Raji (cell line): Measurements from ENCODE around the gene ZDHHC20.

ENCODE experiments used
- POLR2A ChIP-seq: IDR thresholded peaks from 2 replicates; pipeline ENCODE4 v1.6.1; 2011; ENCODE audit warnings: low read depth, low read length, control low read depth; ENCODE audit not compliant: insufficient read depth

The ZDHHC20 gene

DNA sequence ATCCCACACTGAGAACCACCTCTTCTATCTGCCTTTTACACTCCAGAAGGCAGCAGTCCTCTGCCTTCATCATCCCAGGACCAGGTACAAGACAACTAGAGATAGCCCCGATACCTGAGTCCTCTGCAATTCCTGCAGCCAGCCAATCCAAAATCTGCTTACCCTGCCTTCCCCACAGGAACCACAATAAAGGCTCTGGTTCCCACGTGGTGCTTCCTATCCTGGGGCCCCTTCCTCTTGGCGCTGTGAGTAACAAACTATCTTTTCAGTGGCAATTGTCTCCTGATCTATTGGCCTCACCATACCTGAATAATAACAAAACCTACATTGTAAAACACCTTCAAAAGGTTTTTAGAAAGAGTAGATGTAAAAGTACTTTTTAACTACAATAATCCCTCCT, 63.1 kb downstream of the ZDHHC20 start:
- no peak for TF ChIP-seq POLR2A

DNA sequence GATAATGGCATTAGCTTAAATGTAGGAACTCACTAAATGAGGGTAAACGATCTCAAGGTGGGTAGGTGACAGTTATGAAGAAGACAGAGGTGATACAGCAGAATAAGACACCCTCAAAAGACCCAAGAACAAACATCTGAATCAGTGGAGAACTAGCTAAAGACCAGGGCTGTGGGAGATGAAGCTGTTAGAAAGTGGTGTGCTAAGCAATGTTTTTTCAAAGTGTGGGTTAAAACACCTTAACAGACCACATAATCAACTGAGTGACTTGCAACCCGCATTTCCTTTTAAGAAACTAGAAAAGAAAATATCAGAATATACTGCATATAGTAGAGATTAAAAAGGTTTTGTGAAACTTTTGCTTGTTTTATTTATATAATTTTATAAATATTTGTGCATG, 70.0 kb downstream of the ZDHHC20 start:
- no peak for TF ChIP-seq POLR2A

DNA sequence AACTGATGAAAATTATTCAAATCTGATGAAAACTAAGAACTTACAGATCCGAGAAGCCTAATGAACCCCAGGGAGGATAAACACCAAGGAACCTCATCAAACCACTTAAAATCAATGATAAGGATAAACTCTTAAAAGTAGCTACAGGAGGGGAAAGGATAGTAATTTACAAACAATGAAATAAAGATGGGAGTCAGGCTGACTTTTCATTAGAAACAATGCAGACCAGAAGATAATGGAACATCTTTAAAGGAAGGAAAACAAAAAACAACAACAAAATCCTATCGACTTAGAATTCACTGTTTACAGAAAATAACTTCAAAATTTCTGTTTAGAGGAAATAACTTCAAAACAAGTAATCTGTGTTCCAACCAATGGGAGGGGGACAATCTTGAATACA, 73.4 kb downstream of the ZDHHC20 start:
- no peak for TF ChIP-seq POLR2A

DNA sequence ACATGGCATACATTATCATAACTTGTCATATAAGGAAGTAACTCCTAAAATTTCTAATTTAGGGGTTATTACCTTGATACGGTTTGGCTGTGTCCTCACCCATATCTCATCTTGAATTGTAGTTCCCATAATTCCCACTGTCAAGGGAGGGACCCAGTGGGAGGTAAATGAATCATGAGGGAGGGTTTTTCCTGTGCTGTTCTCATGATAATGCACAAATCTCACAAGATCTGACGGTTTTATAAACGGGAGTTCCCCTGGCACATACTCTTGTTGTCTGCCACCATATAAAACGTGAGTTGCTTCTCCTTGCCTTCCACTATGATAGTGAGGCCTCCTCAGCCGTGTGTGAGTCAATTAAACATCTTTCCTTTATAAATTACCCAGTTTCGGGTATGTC, 76.0 kb downstream of the ZDHHC20 start:
- TF ChIP-seq POLR2A: no peak

DNA sequence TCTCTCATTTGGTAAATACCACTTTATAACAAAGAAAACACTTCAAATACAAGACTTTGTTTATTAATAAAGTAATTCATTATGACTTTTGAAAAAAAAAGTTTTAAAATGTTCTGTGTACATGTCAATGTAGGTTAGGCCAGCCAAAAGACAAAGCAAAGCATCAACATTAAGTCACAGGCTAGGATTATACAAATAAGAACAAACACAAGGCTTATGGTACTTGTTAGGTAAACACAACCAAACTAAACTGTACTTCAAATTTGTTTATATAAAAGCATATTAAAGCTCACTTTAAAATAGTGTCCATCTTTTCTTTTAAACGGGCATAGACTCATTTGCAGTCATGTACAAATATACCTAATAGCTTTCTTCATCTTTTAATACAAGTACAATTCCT, 86.6 kb downstream of the ZDHHC20 start:
- TF ChIP-seq POLR2A: no peak

DNA sequence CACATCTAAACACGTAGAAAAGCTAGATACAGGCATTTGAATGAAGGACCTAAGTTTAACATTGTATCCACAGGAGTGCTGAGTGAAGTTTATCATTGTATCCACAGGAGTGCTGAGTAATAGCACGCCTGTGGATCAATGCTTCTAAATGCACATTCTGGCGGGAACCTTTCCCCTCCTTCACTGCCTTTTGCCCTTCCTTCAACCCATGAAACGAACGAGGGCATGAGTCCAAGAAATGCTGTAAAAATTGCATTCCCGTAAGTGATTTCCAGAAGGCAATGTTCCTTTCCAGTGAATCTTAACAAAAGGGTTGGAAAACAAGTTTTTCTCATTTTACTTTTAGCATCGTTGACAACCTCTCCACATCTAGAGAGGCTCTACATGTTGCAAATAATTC, 88.1 kb downstream of the ZDHHC20 start:
- no peak for TF ChIP-seq POLR2A

DNA sequence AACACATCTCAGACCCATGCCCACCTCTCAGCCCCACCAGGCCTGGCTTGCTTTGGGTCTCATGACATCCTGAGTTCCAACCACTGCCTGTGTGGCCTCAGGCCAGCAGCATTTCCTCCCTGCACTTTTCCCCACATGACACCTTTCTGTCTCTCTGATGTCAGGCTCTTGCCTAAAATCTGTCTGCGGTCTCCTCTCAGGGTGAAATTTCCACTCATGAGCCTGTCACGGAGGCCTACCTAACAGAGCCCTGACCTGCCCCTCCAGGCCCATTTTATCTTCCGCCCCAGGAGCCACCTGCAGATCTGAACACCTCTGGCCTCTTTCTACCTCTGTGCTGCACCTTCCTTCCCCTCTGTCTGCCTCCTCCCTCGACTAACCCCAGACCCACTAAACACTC, 93.5 kb downstream of the ZDHHC20 start:
- no peak for TF ChIP-seq POLR2A

DNA sequence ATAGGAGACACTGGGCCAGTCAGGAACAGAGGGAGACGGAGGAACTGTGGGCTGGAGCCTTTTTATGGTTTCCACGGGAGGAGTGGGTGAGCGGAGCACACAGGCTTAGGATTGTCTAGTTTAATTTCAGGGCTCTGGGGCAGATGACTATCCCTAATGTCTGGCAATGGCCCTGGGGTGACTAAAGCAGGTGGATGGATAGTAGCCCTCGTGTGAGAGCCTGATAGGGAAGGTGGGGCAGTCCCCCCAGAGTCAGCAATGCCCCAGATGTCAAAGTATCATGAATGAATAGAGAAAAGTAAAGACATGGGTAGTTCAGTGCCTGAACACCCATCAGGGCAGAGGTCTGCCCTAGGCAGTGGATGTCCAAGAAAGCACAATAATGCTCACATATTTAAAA, 94.2 kb downstream of the ZDHHC20 start:
- TF ChIP-seq POLR2A: no peak

DNA sequence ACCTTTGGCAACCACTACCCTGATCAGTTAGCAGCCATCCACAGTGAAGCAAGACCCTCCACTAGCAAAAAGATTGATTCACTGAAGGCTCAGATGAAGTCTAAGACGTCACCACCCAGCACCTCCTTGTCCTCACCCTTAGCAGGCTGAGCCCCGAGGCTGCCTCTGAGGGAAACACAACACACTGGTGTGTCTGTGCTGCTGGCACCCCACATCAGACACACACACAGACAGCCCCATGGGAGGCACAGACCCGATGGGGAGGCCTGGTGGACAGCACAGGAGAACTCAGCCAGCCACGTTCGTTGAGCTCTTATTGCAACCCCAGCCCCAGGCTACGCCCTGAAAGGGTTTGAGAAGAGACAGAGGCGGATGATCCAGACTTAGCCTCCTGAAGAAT, 94.7 kb downstream of the ZDHHC20 start:
- no peak for TF ChIP-seq POLR2A

DNA sequence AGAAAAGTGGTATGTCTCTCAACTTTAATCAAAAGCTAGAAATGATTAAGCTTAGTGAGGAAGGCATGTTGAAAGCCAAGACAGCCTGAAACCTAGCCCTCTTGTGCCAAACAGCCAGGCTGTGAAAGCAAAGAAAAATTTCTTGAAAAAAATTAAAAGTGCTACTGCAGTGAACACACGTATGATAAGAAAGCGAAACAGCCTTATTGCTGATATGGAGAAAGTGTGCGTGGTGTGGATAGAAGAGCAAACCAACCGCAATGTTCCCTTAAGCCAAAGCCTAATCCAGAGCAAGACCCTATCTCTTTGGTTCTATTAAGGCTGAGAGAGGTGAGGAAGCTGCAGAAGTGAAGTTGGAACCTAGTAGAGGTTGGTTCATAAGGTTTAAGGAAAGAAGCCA, 96.4 kb downstream of the ZDHHC20 start:
- TF ChIP-seq POLR2A: no peak

DNA sequence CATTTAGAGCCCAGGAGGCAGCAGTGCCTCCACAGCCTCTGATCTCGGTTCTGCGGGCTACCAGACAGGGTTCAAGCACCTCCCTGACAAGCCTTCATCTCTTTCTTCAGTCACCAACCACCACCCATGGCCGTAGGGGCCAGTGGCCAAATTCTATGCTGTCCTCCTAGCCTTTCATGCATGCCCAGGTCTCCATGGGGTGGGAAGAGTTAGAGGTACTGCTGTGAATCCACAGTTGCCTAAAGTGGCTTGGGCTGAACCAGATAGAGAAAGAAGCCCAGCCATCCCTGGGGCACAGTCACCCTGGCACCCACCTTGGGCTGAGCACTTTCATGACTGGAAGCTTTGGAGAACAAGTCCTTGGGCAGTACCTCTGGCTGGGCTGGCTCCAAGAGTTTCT, 97.4 kb downstream of the ZDHHC20 start:
- TF ChIP-seq POLR2A: no peak

DNA sequence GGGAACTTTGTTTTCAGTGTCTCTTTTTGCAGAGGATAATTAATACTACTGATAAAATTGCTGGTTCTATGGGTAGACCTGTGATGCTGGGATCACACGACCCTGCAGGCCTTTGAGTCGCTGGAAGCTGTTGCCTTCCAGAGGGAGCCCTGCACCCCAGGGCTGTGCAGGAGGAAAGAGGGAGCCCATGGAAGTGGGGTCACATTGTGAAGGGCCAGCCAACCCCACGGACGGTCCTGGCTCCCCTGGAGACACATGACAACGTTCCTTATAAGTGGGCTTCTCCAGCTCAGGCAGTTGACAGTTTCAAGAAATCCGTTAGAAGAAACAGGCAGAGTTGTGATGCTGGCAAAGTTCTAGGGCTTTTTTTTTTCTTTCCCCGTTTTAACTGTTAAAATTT, 98.0 kb downstream of the ZDHHC20 start:
- TF ChIP-seq POLR2A: no peak

DNA sequence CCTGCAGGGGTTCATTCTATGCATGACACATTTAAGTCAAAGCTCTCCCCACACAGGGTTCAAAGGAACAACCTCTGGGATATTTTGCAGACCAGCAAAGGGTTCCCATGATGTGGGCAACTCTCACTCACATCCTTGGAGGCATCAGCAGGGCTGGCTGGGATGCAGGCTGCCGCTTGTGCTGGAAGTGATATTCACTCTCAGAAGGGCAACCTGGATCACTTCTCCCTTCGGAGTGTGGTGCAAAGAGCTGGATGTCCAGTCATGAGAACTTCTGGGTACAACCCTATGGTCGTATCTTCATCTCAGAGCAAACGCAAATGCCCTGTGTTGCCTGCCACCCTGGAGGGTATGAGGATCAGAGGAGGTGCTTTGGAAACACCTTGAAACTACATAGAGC, 98.6 kb downstream of the ZDHHC20 start:
- TF ChIP-seq POLR2A: no peak

DNA sequence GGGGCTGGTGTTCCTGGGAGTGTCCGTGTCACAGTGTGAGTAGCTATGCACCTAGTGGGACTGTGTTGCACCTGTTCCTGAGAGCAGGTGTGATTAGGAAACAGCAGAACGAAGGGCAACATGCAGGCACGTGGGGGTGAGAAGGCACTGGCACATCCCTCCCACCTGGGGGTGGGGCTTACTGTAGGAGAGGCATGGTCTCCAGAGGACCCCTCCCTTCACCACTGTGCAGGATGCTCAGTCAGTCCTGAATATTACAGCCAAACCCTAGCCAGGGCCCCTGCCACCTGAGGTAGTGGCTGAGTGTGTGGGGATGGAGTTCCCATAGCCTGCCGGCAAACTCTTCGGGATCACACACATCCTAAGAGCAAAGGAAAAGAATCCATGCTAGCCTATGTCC, 99.2 kb downstream of the ZDHHC20 start:
- TF ChIP-seq POLR2A: no peak

DNA sequence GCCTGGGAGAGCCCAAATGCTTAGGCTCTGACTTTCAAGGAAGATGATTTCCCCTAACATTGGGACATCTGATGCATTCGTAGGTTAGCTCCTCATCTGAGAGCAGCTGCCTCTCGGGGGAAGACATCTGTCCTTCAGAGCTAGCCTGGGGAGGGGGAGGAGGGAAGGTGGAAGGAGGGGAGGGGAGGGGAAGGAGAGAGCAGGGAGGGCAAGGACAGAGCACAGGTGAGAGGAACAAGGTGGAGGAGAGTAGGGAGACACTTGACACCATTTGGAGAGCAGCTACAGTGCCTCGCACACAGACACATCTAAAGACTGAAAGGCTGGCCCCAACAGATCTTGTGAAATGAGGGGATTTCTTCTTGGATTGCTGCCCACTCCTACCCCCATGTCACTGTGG, 103.8 kb downstream of the ZDHHC20 start:
- no peak for TF ChIP-seq POLR2A

DNA sequence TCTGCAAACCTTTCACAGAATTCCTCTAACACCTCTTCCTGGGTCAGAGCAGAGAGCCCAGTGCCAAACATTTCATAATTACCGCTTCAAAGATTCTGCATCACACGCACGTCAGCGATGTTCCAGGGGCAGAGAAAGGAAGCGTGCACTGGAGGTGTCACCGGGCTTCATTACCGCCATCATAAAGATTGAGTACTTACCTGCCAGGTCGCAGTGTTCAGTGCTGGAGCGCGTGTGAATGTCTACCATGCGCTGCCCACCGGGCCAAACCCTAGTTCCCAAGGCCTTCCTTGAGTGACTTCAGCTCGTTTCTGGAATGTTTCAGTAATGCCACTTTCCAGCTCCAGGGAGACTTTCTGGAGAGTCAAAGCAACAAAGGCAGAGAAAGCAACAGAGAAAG, 104.4 kb downstream of the ZDHHC20 start:
- TF ChIP-seq POLR2A: no peak

DNA sequence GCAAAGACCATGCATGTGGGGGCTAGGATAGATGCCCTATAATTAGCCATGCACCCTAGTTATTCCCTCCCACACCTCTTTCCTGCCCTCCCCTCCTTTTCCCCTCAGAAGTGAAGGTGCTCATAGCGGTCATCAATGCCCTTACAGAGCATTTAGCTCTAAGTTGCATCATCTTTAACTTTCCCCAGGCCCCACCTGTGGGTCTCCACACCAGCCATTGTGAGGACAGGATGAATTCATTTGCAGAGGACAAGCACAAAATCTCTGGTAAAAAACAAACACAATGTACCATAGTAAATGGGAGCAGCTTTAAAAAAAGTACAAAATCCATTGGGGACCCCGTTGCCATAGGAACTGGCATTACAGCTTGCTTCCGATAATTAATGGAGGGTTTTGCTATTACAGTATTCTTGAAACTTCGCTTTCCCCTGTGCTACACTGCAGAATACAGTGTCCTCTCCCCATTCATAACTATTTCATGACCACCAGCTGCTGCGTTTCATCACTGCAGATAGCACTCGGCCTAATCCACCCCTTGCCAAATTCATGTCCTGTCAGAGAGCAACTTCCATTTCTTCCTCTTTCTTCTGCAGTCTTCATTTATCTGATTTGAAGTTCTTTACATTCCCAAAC, 110.5 kb downstream of the ZDHHC20 start:
- no peak for TF ChIP-seq POLR2A

DNA sequence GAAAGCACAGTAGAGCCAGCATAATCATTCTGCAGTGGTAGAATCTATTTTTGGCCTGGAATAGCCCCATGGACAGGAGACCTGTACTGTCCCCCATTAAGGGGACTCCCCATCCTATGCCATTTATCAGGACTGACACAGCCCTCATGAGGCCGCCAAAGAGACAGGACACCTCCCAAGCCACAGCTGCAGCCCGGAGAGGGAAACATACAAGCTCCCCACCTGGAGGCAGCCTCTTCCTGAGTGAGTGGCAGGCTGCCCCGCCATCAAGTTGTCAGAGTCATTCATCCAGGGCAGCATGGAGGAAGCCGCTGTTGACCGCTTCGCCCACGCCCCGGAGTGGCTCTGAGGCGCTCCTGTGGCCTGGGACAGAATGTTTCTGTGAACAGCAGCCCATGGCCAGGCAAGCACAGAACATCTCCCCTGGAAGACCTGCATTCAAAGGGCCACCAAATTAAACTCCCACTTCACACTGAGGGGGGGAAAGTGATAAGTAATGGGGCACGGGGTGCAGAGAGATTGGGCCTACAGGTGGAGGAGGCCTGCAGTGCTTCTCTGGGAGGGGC, 111.3 kb downstream of the ZDHHC20 start:
- TF ChIP-seq POLR2A: no peak

DNA sequence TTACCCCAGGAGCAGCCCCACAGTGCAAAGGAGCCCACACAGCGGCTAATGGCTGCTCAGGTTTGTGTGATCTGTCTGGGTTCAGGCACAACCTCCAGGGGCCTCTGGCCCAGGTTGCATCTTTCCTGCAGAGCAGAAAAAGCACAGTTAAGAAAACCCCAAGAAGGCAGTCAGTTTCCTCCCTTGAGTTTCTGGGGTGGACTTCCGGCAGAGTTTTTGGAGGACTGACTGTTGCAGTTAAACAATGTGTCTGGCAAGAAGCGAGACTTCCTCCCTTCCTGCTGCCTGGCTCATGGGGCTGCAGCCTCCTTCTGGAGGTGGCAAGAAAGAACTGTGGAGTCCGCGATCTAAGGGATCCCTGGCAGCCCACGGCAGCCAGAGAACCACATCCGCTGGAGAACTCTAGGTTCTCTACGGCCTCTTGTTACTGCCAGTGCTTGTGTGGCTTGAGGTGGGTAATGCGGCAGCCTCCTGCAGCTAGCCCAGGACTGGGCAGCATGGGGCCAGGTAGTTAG, 114.4 kb downstream of the ZDHHC20 start:
- no peak for TF ChIP-seq POLR2A
